Measurements from ENCODE around the gene HSDL1.

DNA sequence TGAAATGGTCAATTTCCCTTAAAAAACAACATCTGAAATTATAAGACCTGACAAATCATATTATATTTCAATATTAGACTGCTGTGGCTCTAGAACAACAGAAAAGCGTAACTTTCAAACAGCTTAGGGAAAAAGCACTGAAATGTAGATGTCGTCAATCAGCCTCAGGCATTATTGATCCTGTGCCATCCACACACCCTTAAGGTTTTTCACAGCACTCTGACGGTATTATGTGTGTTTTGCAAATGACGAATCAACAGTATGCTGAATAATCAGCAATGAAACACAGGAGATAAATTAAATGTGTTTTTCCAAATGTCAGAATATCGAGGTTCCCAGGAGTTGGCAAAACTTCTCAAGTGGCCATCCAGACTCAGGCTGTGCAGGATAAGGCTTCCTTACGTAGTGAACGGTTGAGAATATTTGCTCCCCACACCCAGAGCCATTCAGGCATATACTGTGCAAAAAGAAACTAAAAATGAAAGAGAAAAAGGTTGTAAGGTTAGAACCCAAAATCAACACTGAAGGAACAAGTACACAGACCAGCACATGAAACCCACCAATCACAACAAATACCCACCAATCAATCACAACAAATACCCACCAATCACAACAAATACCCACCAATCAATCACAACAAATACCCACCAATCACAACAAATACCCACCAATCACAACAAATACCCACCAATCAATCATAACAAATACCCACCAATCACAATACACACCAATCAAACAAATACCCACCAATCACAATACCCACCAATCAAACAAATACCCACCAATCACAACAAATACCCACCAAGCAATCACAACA is 20.5 kb downstream of the HSDL1 start:
- TF ChIP-seq POLR2A (IDR thresholded peaks at IDR 0.05; ENCODE audit: borderline replicate concordance, extremely low read depth, insufficient read depth, insufficient read length) (no peak), SP1 (IDR thresholded peaks at IDR 0.05; ENCODE audit: low read depth) (no peak), TCF7L2 (IDR thresholded peaks at IDR 0.05; ENCODE audit: borderline replicate concordance, extremely low read depth, insufficient read depth, insufficient read length) (no peak), SIN3A (IDR thresholded peaks at IDR 0.05; ENCODE audit: low read depth) (no peak), EZH2 (IDR thresholded peaks at IDR 0.05) (no peak), RAD21 (IDR thresholded peaks at IDR 0.05; ENCODE audit: low read depth) (no peak), YY1 (IDR thresholded peaks at IDR 0.05; ENCODE audit: extremely low read depth, insufficient replicate concordance, low read depth, low read length) (no peak)
- TF ChIP-seq, protein P1, sequence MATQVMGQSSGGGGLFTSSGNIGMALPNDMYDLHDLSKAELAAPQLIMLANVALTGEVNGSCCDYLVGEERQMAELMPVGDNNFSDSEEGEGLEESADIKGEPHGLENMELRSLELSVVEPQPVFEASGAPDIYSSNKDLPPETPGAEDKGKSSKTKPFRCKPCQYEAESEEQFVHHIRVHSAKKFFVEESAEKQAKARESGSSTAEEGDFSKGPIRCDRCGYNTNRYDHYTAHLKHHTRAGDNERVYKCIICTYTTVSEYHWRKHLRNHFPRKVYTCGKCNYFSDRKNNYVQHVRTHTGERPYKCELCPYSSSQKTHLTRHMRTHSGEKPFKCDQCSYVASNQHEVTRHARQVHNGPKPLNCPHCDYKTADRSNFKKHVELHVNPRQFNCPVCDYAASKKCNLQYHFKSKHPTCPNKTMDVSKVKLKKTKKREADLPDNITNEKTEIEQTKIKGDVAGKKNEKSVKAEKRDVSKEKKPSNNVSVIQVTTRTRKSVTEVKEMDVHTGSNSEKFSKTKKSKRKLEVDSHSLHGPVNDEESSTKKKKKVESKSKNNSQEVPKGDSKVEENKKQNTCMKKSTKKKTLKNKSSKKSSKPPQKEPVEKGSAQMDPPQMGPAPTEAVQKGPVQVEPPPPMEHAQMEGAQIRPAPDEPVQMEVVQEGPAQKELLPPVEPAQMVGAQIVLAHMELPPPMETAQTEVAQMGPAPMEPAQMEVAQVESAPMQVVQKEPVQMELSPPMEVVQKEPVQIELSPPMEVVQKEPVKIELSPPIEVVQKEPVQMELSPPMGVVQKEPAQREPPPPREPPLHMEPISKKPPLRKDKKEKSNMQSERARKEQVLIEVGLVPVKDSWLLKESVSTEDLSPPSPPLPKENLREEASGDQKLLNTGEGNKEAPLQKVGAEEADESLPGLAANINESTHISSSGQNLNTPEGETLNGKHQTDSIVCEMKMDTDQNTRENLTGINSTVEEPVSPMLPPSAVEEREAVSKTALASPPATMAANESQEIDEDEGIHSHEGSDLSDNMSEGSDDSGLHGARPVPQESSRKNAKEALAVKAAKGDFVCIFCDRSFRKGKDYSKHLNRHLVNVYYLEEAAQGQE (IDR thresholded peaks at IDR 0.05; ENCODE audit: low read depth) = no peak
- TF ChIP-seq, protein P2, sequence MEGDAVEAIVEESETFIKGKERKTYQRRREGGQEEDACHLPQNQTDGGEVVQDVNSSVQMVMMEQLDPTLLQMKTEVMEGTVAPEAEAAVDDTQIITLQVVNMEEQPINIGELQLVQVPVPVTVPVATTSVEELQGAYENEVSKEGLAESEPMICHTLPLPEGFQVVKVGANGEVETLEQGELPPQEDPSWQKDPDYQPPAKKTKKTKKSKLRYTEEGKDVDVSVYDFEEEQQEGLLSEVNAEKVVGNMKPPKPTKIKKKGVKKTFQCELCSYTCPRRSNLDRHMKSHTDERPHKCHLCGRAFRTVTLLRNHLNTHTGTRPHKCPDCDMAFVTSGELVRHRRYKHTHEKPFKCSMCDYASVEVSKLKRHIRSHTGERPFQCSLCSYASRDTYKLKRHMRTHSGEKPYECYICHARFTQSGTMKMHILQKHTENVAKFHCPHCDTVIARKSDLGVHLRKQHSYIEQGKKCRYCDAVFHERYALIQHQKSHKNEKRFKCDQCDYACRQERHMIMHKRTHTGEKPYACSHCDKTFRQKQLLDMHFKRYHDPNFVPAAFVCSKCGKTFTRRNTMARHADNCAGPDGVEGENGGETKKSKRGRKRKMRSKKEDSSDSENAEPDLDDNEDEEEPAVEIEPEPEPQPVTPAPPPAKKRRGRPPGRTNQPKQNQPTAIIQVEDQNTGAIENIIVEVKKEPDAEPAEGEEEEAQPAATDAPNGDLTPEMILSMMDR (IDR thresholded peaks at IDR 0.05 in 2 of 3, conservative IDR thresholded peaks at IDR 0.05 in 1 of 3; ENCODE audit: borderline replicate concordance in 1 of 3, insufficient read depth in 1 of 3, low read depth in 2 of 3, low read length in 2 of 3) = no peak
- TF ChIP-seq, protein P3, sequence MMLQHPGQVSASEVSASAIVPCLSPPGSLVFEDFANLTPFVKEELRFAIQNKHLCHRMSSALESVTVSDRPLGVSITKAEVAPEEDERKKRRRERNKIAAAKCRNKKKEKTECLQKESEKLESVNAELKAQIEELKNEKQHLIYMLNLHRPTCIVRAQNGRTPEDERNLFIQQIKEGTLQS (IDR thresholded peaks at IDR 0.05) = no peak

Measured in HCT116 (cell line).